HG03354 (cell line): Measurements from ENCODE around the gene AVEN.

Experiments used
- ATAC-seq: cut with Tn5 transposase; IDR thresholded peaks from one replicate; pipeline ENCODE4 v1.9.1; 2021; ENCODE audit warnings: mild to moderate bottlenecking; ENCODE audit not compliant: unreplicated experiment, poor library complexity, severe bottlenecking

AVEN gene

GRCh38 chr15:33864360-33865075, 174.5 kb downstream of the AVEN start:
- ATAC-seq: no peak

DNA sequence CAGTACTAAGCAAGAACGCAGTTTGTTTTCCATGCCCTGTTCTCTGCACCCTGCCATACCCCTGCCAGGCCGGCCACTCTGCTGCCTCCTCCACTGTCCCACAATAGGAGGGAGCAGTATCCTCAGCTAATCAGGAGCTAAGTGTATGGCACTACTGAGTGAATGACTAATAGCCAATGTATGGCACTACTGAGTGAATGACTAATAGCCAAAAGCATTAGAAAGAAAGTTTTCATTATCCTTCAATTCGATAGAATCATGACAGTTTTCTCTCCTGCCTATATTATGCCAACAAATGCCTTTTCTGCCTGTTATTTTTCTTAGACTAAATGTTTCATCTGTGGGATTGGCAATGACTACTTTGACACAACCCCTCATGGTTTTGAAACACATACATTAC, 178.2 kb downstream of the AVEN start:
- ATAC-seq: no peak

DNA sequence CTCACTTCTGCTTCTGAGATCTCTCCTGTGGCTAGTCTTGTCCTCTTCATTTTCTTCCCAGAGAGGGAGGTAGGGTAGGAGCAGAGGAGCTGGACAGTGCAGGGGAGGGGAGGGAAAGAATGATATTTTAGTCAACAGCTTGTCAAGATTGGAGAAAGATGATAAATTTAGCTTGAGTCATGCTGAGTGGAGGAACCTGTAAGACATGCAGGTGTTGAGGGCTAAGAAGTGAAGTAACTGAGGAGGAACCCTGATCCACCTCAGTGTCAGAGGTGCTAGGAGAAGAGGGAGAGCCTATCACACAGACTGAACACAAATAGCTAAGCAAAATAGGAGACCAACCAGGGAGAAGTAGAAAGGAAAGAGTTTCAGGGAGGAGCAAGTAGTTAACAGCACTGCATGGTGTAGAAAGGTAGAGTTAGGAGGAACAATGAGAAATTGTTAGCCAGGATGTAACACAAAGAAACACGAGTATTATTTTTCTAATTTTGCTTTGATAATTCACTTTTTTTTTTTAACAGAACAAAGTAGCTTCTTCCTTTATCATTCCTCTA, 178.9 kb downstream of the AVEN start:
- ATAC-seq: no peak

GRCh38 chr15:33858836-33859235, 180.2 kb downstream of the AVEN start:
- ATAC-seq: no peak

DNA sequence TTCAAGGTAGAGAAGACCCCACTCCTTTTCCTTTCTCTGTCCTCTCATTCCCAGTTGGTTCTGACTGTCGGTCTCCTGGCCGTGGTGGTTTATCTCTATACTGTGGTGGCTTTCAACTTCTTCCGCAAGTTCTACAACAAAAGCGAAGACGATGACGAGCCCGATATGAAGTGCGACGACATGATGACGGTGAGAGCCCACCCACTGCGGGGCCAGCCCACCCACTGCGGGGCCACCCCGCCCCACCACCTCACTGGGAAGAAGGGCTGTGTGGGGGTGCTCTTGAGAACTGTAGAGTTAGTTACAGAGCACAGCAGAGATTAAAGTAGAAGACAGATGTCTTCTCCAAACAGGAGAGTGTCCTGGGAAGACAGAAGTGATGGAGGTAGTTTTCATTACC, 181.3 kb downstream of the AVEN start:
- no peak for ATAC-seq

GRCh38 chr15:33852570-33852969, 186.4 kb downstream of the AVEN start:
- no peak for ATAC-seq

DNA sequence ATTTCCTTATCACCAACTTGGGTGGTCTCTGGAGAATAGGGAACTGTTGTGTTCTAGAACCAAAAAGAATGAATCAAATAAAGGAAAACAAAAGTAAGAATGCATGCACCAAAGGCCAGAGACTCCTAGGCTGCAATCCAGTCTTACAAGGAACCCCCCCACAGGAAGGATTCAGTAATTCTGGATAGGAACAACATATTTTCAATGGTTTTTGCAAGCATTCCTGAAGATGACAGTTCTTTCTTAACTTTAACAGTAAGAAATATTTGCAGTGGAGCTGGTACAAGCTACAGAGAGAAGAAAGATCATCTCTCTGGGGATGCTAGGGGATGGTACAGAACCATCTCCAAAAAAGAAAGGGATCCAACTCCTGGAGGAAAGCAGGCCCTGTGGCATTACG, 186.9 kb downstream of the AVEN start:
- no peak for ATAC-seq

GRCh38 chr15:33851079-33851478, 187.9 kb downstream of the AVEN start:
- ATAC-seq: no peak

GRCh38 chr15:33848011-33848410, 191.0 kb downstream of the AVEN start:
- ATAC-seq: no peak

DNA sequence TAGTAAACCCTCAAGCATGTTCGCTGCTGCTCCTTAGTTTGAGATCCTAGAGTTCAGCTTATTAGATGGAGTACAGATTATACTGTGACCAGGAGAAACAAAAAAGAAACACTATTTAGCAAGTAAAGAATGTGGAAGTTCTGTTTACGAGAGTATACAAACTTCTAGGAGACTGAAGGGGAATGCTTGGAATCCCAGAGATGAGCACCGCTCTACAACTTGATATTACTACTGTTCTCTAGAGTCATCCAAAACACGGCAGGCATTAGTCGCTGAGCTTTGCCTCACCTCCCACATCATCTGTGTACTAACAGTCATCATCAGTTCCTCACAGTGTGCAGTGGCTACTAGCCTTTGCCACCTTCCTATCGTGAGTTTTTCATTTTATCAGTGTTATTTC, 192.1 kb downstream of the AVEN start:
- no peak for ATAC-seq

DNA sequence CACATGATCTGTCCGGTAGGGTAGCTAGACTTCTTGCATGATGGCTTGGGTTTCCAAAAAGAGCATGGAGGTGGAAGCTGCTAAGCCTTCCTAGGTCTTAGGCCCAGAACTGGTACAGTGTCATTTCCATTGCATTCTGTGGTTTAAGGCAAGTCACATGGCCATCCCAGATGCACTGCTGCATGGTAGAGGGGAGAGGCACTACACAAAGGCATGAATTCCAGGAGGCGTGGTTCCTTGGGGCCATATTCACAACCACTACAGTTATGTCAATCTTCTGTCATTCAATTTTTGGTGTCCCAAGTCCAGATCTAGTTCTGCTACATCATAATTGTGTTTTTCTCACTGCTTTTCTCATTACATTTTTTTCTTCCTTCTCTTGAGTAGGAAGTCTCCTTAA, 192.9 kb downstream of the AVEN start:
- ATAC-seq: no peak

GRCh38 chr15:33844597-33844996, 194.4 kb downstream of the AVEN start:
- no peak for ATAC-seq

DNA sequence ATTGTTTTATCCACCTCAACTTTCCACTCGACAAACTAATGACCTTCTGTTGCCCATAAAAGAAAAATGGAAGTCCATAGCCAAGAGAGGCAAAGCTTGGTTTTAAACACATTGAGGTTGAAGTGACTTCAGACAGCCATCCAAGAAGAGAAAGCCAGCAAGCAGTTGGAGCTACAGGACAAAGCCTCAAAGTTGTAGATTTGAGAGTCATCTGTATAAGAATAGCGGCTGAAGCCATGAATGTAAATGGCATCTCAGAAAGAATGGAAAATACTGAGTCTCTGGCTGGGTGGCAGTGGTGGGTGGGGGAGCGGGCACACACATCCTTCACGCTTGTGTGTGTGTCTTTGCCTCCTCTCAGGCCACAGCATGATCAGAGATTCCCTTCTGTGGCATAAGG, 194.8 kb downstream of the AVEN start:
- ATAC-seq: no peak

- no peak for ATAC-seq
Observed at GRCh38 chr15:33840615-33841014, 198.4 kb downstream of the AVEN start.

DNA sequence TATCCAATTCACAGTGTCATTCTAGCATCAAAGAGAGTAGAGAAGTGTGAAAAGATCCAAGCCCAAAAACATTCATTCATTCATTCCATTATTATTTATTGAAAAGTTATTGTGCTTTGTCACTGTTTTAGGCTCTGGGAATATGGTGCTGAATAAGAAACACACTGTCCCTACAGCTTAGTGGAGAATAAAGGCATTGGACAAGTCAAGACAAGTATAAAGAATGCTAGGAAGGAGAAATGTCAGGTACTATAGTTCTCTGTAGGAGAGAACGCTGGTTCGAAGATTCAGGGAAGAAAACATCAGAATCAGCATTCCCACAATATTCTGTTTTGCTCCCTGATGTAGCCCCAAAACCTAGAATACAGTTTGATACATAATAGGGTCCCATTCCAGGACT, 199.5 kb downstream of the AVEN start:
- ATAC-seq: no peak

DNA sequence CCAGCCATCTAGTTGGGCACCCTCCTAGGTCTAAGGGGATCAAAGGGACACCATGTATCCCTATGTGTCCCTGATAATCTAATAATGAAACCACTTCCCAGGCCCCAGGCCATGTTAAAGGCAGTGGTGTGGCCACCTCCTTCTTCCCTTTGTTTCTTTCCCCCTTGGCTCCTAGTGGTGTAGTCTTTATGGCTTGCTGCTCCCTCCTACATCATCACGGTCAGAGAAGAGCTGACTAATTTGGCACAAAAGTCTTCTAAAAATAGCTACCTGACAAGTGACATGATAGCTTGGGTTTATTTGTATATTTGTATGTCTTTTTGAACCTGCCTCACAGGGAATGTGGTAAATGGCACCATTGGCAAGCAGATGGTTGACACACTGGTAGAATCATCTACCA, 201.7 kb downstream of the AVEN start:
- ATAC-seq: no peak

DNA sequence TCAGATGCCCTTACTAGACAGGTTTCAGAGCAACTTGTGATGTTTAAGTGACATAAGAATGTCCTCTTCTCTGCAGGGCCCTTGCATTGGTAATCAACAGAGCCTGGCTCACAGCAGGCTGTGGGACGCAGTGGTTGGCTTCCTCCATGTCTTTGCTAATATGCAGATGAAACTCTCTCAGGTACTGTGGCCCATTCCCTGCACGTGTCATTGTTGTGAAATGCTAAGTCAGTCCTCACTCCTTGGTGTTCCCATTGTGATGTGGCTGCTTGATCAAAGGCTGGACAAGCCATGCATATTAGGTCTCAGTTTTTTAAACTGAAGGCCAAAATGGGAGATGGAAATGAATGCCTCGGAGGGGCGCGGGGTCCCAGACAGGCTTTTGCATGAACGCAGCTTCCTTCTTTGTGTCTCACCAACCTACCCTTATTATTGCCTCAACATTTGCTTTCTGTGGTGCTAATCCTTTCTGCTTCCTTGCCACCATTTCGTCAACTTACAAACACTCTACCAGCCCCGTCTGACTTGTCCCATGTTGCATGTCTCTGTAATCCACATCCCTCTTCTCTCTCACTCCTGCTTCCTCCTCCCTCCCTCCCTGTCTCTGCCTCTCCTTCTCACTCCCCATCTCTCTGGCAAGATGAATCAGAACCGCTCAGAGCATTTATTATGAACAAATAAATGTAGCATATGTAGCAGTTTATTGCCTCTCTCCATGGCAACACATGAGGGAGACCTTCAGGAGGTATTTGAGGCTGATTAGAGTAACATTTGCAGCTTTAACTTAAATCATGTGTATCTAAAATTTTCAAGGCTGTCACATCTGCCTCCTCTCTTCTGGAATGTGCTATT, 203.9 kb downstream of the AVEN start:
- ATAC-seq: no peak

- no peak for ATAC-seq
Observed at GRCh38 chr15:33831646-33832045, 207.4 kb downstream of the AVEN start.

- ATAC-seq: no peak
Observed at GRCh38 chr15:33830351-33830750, 208.7 kb downstream of the AVEN start.

GRCh38 chr15:33826201-33826600, 212.8 kb downstream of the AVEN start:
- ATAC-seq: no peak

GRCh38 chr15:33825453-33825852, 213.6 kb downstream of the AVEN start:
- no peak for ATAC-seq
